ENCODE measurements around the gene TNNC1. TPM values are rescaled to one million over a fixed set of nuclear protein-coding genes. Genes with fewer than 3 reads are reported as not detected.

The TNNC1 gene
- total RNA-seq, 1 experiment from 2014 or later: 5.6 TPM

- Histone ChIP-seq H3K9me3 (ENCODE audit: control insufficient read depth, low read depth, low read length) (no peaks in the 10 kb centered on the region), H3K18ac (ENCODE audit: insufficient read length, low read depth, low read length) (no peak overlapping the region), H3K23me2 (ENCODE audit: insufficient read length, low read depth, low read length, poor library complexity, severe bottlenecking) (no peaks in the 10 kb centered on the region), H4K20me1 (ENCODE audit: control insufficient read depth, insufficient read depth, insufficient read length) (no peaks in the 10 kb centered on the region), H2BK20ac (ENCODE audit: low read depth, low read length, poor library complexity, severe bottlenecking) (no peak overlapping the region), H3K9ac (ENCODE audit: extremely low read depth, insufficient read length, low read length) (no peak overlapping the region), H3K56ac (ENCODE audit: insufficient read length, low read depth, low read length) (no peak overlapping the region), H3T11ph (ENCODE audit: low read length) (no peak overlapping the region), H3K79me1 (ENCODE audit: insufficient read depth, low read depth, low read length, poor library complexity, severe bottlenecking) (no peaks in the 10 kb centered on the region), H3K14ac (ENCODE audit: insufficient read depth, low read length) (no peak overlapping the region), H3K27ac (ENCODE audit: insufficient read length, low read depth, low read length) (no peak overlapping the region), H2AFZ (ENCODE audit: low read length) (no peak overlapping the region), H3K27me3 (ENCODE audit: insufficient read depth, low read length) (no peaks in the 10 kb centered on the region), H2BK5ac (ENCODE audit: insufficient read length, low read length) (no peak overlapping the region), H4K8ac (replicated peaks; ENCODE audit: insufficient read length, low read depth, low read length) (no peak overlapping the region), H4K91ac (ENCODE audit: insufficient read length, low read depth, low read length) (no peak overlapping the region), H2BK12ac (ENCODE audit: insufficient read length, low read depth, low read length) (no peak overlapping the region), H4K5ac (ENCODE audit: insufficient read length, low read depth, low read length) (no peak overlapping the region), H3K23ac (ENCODE audit: insufficient read length, low read depth, low read length) (no peak overlapping the region), H3K4me1 (ENCODE audit: insufficient read depth, low read length) (no peaks in the 10 kb centered on the region), H3K4me2 (ENCODE audit: insufficient read depth, insufficient read length, low read length) (no peak overlapping the region), H2AK5ac (ENCODE audit: insufficient read length, low read length) (no peak overlapping the region), H3K79me2 (ENCODE audit: insufficient read depth, low read length) (no peaks in the 10 kb centered on the region), H3K4ac (ENCODE audit: low read depth, low read length) (no peak overlapping the region), H2BK120ac (ENCODE audit: low read depth, low read length, poor library complexity, severe bottlenecking) (no peak overlapping the region), H2BK15ac (ENCODE audit: low read depth, low read length) (no peak overlapping the region)
- H3K9me3 Mint-ChIP-seq: no peaks in the 10 kb centered on the region
- peak overlapping the region; percentile 32 to 61 (median 41); a peak in 3 of 7 replicates for H3K27ac Mint-ChIP-seq
- no peak for DNase-seq
- TF ChIP-seq CTCF (conservative IDR thresholded peaks at IDR 0.05): no peak
- peaks cover 2% of the 10 kb centered on the region; the same call in 1 of the 2 replicates for H3K27me3 Mint-ChIP-seq (ENCODE audit: low read depth)
- no peak overlapping the region for H3K4me3 Mint-ChIP-seq
- no peaks in the 10 kb centered on the region for H3K36me3 Mint-ChIP-seq (ENCODE audit: insufficient read depth in 1 of 3, low read depth in 3 of 3)
- WGBS (ENCODE audit: extremely low coverage, insufficient read length, low lambda C conversion rate): no CpG with 5 or more reads among the region's 6 CpGs
- peaks cover 14 to 27% of the 10 kb centered on the region in 2 experiments for H3K4me1 Mint-ChIP-seq
Observed at GRCh38 chr3:52433996-52434479, 19.8 kb downstream of the TNNC1 start.
